SK-N-SH (cell line): ENCODE data around the gene PLCB1. TPM values are rescaled to one million over a fixed set of nuclear protein-coding genes. Genes with fewer than 3 reads are reported as not detected.
"Not testable (repeated sequence)": the region's sequence is repeated elsewhere in the genome, so short reads cannot be mapped to it uniquely, and the experiment has no call there.

Experiments used
- CTCF ChIA-PET: fragments of 300-600, 350-600 bp; formaldehyde crosslinking; extraction: SDS; loops from one replicate; lab custom pipeline; 2021; lab: Yijun Ruan, JAX
- POLR2A ChIA-PET: fragments of 350-600 bp; sonication (Branson Sonifier 250); formaldehyde crosslinking; extraction: SDS; loops from one replicate; lab custom pipeline; 2020; ENCODE audit warnings: antibody characterized with exemption, inconsistent platforms; lab: Yijun Ruan, JAX
- DNase-seq: peaks from one replicate; pipeline ENCODE4 v3.0.0; 2012
- H2AFZ ChIP-seq: fragments of 200-600 bp; sonication (generic); 2 replicates; pipeline ENCODE4 v1.8.1; 2016; ENCODE audit warnings: antibody characterized with exemption, mild to moderate bottlenecking, low read depth
- H3F3A ChIP-seq: fragments of 200-600 bp; sonication (generic); replicated peaks from 2 replicates; pipeline ENCODE3; 2016; ENCODE audit warnings: antibody characterized with exemption, mild to moderate bottlenecking; ENCODE audit not compliant: insufficient read depth
- H3K27ac ChIP-seq, 2 experiments: fragments of 200-500 bp in 1 of 2; fragments of 200-600 bp in 1 of 2; sonication (Bioruptor generic) in 1 of 2; sonication (generic), shearing (Covaris generic) in 1 of 2; 2 replicates each; pipeline versions ENCODE4 v1.5.1 to v1.6.1; 2014 to 2016; ENCODE audit warnings: low read depth in 2 of 2, inconsistent platforms in 1 of 2, low read length in 1 of 2, mild to moderate bottlenecking in 1 of 2, mixed read lengths in 1 of 2
- H3K27me3 ChIP-seq: fragments of 200-600 bp; sonication (generic), shearing (Covaris generic); 2 replicates; pipeline ENCODE4 v1.6.1; 2016; ENCODE audit warnings: mixed run types; ENCODE audit not compliant: insufficient read depth
- H3K36me3 ChIP-seq, 2 experiments: fragments of 200-500 bp in 1 of 2; fragments of 200-600 bp in 1 of 2; sonication (Bioruptor generic) in 1 of 2; sonication (generic) in 1 of 2; replicated peaks in 1 of 2; 2 replicates each; pipeline versions ENCODE3 to v1.5.1; 2014 to 2016; ENCODE audit warnings: low read length in 1 of 2, mild to moderate bottlenecking in 1 of 2; ENCODE audit not compliant: insufficient read depth in 2 of 2, control insufficient read depth in 1 of 2
- H3K4me1 ChIP-seq, 2 experiments: fragments of 200-500 bp in 1 of 2; fragments of 200-600 bp in 1 of 2; sonication (Bioruptor generic) in 1 of 2; sonication (generic), shearing (Covaris generic) in 1 of 2; 2 replicates each; pipeline versions ENCODE4 v1.5.1 to v1.6.1; 2014 to 2016; ENCODE audit warnings: low read depth in 1 of 2, low read length in 1 of 2, mixed run types in 1 of 2; ENCODE audit not compliant: insufficient read depth in 2 of 2, control insufficient read depth in 1 of 2
- H3K4me2 ChIP-seq: fragments of 200-600 bp; sonication (generic), shearing (Covaris generic); 2 replicates; pipeline ENCODE4 v1.6.1; 2017; ENCODE audit warnings: mixed run types
- H3K4me3 ChIP-seq, 2 experiments: fragments of 200-500 bp in 1 of 2; fragments of 200-600 bp in 1 of 2; sonication (Bioruptor generic) in 1 of 2; sonication (generic), shearing (Covaris generic) in 1 of 2; 2 replicates each; pipeline versions ENCODE4 v1.5.1 to v1.8.1; 2014 to 2016; ENCODE audit warnings: low read depth in 2 of 2, inconsistent platforms in 1 of 2, low read length in 1 of 2, mild to moderate bottlenecking in 1 of 2, mixed read lengths in 1 of 2, moderate library complexity in 1 of 2
- H3K79me2 ChIP-seq: fragments of 200-600 bp; sonication (generic); 2 replicates; pipeline ENCODE4 v1.8.1; 2017; ENCODE audit warnings: mild to moderate bottlenecking; ENCODE audit not compliant: insufficient read depth
- H3K9ac ChIP-seq: fragments of 200-600 bp; sonication (generic); 2 replicates; pipeline ENCODE4 v1.6.1; 2017; ENCODE audit warnings: mixed run types
- H3K9me2 ChIP-seq: fragments of 200-600 bp; sonication (generic); 2 replicates; pipeline ENCODE4 v1.6.1; 2017; ENCODE audit warnings: mixed run types
- H3K9me3 ChIP-seq: fragments of 200-600 bp; sonication (generic); 2 replicates; pipeline ENCODE4 v1.6.1; 2017; ENCODE audit warnings: mixed run types, mild to moderate bottlenecking, moderate library complexity
- H4K20me1 ChIP-seq: fragments of 200-600 bp; sonication (generic); 2 replicates; pipeline ENCODE4 v1.6.1; 2017; ENCODE audit warnings: mild to moderate bottlenecking, mixed run types; ENCODE audit not compliant: insufficient read depth
- EP300 ChIP-seq, 2 experiments: IDR thresholded peaks; 2 replicates each; pipeline versions ENCODE4 v1.4.0 to v1.6.1; 2012; ENCODE audit warnings: borderline replicate concordance in 1 of 2, low read depth in 1 of 2, low read length in 1 of 2
- EZH2phosphoT487 ChIP-seq: fragments of 200-600 bp; sonication (generic); IDR thresholded peaks from 2 replicates; pipeline ENCODE4 v1.6.1; 2017; ENCODE audit warnings: low read depth, mixed run types, mild to moderate bottlenecking, antibody characterized with exemption, moderate library complexity, borderline replicate concordance
- FOSL2 ChIP-seq: IDR thresholded peaks from 2 replicates; pipeline ENCODE4 v1.4.0; 2012; ENCODE audit warnings: low read depth, mild to moderate bottlenecking, moderate library complexity, borderline replicate concordance
- FOXM1 ChIP-seq: IDR thresholded peaks from 2 replicates; pipeline ENCODE4 v1.4.0; 2012; ENCODE audit warnings: low read depth, mild to moderate bottlenecking
- GABPA ChIP-seq: IDR thresholded peaks from 2 replicates; pipeline ENCODE4 v1.4.0; 2012; ENCODE audit warnings: low read depth, mild to moderate bottlenecking
- IRF3 ChIP-seq: fragments of 150-350 bp; IDR thresholded peaks from 2 replicates; pipeline ENCODE4 v1.6.1; 2016; ENCODE audit warnings: mild to moderate bottlenecking, low read depth, low read length
- NFIC ChIP-seq: IDR thresholded peaks from 2 replicates; pipeline ENCODE4 v1.4.0; 2012; ENCODE audit warnings: borderline replicate concordance
- RAD21 ChIP-seq: IDR thresholded peaks from 2 replicates; pipeline ENCODE4 v1.6.1; 2012; ENCODE audit warnings: mild to moderate bottlenecking, low read length
- SMC3 ChIP-seq: IDR thresholded peaks from 2 replicates; pipeline ENCODE4 v1.6.1; 2012; ENCODE audit warnings: low read depth, low read length, improper control_type of control experiment
- TAF1 ChIP-seq: IDR thresholded peaks from 2 replicates; pipeline ENCODE4 v1.6.1; 2012; ENCODE audit warnings: low read depth, mild to moderate bottlenecking, low read length, moderate library complexity, borderline replicate concordance
- USF1 ChIP-seq: IDR thresholded peaks from 2 replicates; pipeline ENCODE4 v1.4.0; 2012; ENCODE audit warnings: low read depth, borderline replicate concordance
- YY1 ChIP-seq: IDR thresholded peaks from 2 replicates; pipeline ENCODE4 v1.4.0; 2012; ENCODE audit warnings: low read depth, mild to moderate bottlenecking
- WGBS: methylation state at CpG from one replicate; pipeline ENCODE4 v1.1.6; 2017; ENCODE audit warnings: low lambda C conversion rate; 5-methylcytosine and 5-hydroxymethylcytosine counted together
- polyA plus RNA-seq, 3 experiments: library from polyadenylated mRNA; depleted of rRNA; stranded (reverse); fragments of >200 nt; gene quantifications; 2 replicates each; pipeline ENCODE4 v1.2.3, GENCODE V29; 2012
- TF ChIP-seq, protein P1 (sequence below): IDR thresholded peaks from 2 replicates; pipeline ENCODE4; 2012

The PLCB1 gene
- polyA plus RNA-seq, 1 of the 3 experiments (the other 2 are of a cell fraction): 10.5 TPM

- no peaks in the 10 kb centered on the region for H3K9me3 ChIP-seq
- no peak overlapping the region for H3K9ac ChIP-seq
- no peaks in the 10 kb centered on the region for H3K79me2 ChIP-seq
- 95% methylated on average over 1 of the region's 1 CpG for WGBS
- POLR2A ChIA-PET: no interaction called here
- no peak overlapping the region for H3K4me2 ChIP-seq
- no peaks in the 10 kb centered on the region for H4K20me1 ChIP-seq
- H3K36me3 ChIP-seq: no peaks in the 10 kb centered on the region
- peaks cover 3 to 11% of the 10 kb centered on the region in 2 experiments for H3K4me1 ChIP-seq
- peak; percentile 5 for DNase-seq
- H3K27me3 ChIP-seq: no peaks in the 10 kb centered on the region
- H3F3A ChIP-seq: no peaks in the 10 kb centered on the region
- no peak overlapping the region for H3K4me3 ChIP-seq
- no peaks in the 10 kb centered on the region for H3K9me2 ChIP-seq
- H2AFZ ChIP-seq: no peak overlapping the region
- H3K27ac ChIP-seq: no peak overlapping the region
- CTCF ChIA-PET: no interaction called here
- no peak for TF ChIP-seq FOXM1
- TF ChIP-seq FOSL2: no peak
These were observed 719.4 kb downstream of the PLCB1 start for GRCh38 chr20:8851446-8851845.

- POLR2A ChIA-PET, DNase-seq, H2AFZ ChIP-seq, H3K4me2 ChIP-seq, H3K36me3 ChIP-seq, H3K79me2 ChIP-seq, H3F3A ChIP-seq, H3K27ac ChIP-seq, H3K27me3 ChIP-seq, H3K9me3 ChIP-seq, H4K20me1 ChIP-seq, H3K9me2 ChIP-seq, H3K4me3 ChIP-seq, H3K9ac ChIP-seq, CTCF ChIA-PET: not testable (repeated sequence)
- WGBS: 92% methylated on average over 2 of the region's 2 CpGs
- peaks cover 3 to 11% of the 10 kb centered on the region in 2 experiments for H3K4me1 ChIP-seq
These were observed 719.9 kb downstream of the PLCB1 start for GRCh38 chr20:8851919-8852318.

DNA sequence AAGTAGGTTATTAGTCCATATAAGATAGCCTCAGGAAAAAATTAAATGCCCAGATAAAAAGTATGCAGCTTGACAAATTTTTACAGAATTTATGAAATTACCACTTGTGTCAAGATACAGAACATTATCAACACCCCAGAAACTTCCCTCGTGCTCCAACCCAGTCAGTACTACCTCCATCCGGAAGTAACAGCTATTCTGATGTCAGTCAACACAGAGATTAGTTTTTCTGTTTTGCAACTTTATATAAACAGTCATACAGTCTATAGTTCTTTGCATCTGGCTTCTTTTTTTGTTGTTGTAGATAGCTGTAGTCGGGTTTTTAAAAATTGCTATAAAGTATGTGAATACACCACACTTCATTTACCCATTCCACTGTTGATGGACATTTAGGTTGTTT lies 721.1 kb downstream of the PLCB1 start:
- WGBS: 95% methylated on average over 3 of the region's 3 CpGs
- H3K4me1 ChIP-seq: peaks cover 3 to 11% of the 10 kb centered on the region in 2 experiments
- H3K27ac ChIP-seq, POLR2A ChIA-PET, H3K9ac ChIP-seq, H3K27me3 ChIP-seq, H3F3A ChIP-seq, DNase-seq, H4K20me1 ChIP-seq, H3K9me2 ChIP-seq, H2AFZ ChIP-seq, H3K9me3 ChIP-seq, H3K4me3 ChIP-seq, H3K4me2 ChIP-seq, H3K79me2 ChIP-seq, H3K36me3 ChIP-seq: not testable (repeated sequence)
- CTCF ChIA-PET: interaction anchor here (0.5 to 2.5 kb wide), 85 partner anchors 9 to 871 kb away, joined by 3 to 28 read pairs (median 4); partner anchors contain the start of gene PLCB4

- Histone ChIP-seq H3K9ac (no peak overlapping the region), H3K9me2 (no peaks in the 10 kb centered on the region), H3K27me3 (no peaks in the 10 kb centered on the region), H4K20me1 (no peaks in the 10 kb centered on the region), H3K79me2 (no peaks in the 10 kb centered on the region), H3F3A (no peaks in the 10 kb centered on the region), H3K4me3 (peak overlapping the region in 1 of 2 experiments; percentile 9; a peak in 1 of 4 replicates), H3K27ac (peak overlapping the region in 1 of 2 experiments; percentile 22; a peak in 1 of 4 replicates), H3K9me3 (no peaks in the 10 kb centered on the region), H2AFZ (no peak overlapping the region), H3K4me1 (peaks cover 3 to 11% of the 10 kb centered on the region in 2 experiments), H3K36me3 (no peaks in the 10 kb centered on the region), H3K4me2 (peak overlapping the region; percentile 38; the same call in 1 of the 2 replicates)
- WGBS: 25% methylated on average over 6 of the region's 6 CpGs
- ChIA-PET POLR2A (no interaction called here), CTCF (interaction anchor here (0.5 to 2.5 kb wide), 99 partner anchors 9 to 870 kb away, joined by 3 to 28 read pairs (median 4); partner anchors contain the start of gene PLCB4)
- peak; percentile 61 for DNase-seq
- TF ChIP-seq USF1 (no peak), IRF3 (no peak), EZH2phosphoT487 (no peak), NFIC (no peak), SMC3 (peak; percentile 90), FOSL2 (no peak), RAD21 (peak; percentile 90), YY1 (no peak), EP300 (IDR thresholded peaks at IDR 0.05; ENCODE audit: borderline replicate concordance in 1 of 2, low read depth in 1 of 2, low read length in 1 of 2) (no peak), TAF1 (no peak), GABPA (no peak)
- TF ChIP-seq, protein P1, sequence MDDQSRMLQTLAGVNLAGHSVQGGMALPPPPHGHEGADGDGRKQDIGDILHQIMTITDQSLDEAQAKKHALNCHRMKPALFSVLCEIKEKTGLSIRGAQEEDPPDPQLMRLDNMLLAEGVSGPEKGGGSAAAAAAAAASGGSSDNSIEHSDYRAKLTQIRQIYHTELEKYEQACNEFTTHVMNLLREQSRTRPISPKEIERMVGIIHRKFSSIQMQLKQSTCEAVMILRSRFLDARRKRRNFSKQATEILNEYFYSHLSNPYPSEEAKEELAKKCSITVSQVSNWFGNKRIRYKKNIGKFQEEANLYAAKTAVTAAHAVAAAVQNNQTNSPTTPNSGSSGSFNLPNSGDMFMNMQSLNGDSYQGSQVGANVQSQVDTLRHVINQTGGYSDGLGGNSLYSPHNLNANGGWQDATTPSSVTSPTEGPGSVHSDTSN: peak; percentile 88
These were observed 721.8 kb downstream of the PLCB1 start for GRCh38 chr20:8853805-8854338.
